ENCODE data around the gene PTGER2. TPM values are rescaled to one million over a fixed set of nuclear protein-coding genes. Genes with fewer than 3 reads are reported as not detected.

The PTGER2 gene
- total RNA-seq (10 to 100 TPM; 34.4 to 35.6 TPM), polyA plus RNA-seq (289 TPM)

- peaks cover 0 to 2% of the 10 kb centered on the region in 2 donors for H3K27me3 Mint-ChIP-seq
- H3K36me3 Mint-ChIP-seq, result peaks cover 19 to 36% (median 19%) of the 10 kb centered on the region in 3 donors
- peak within 1 kb of the TSS; percentile 92 to 100 (median 97) for H3K4me3 Mint-ChIP-seq
- H3K27me3 ChIP-seq (ENCODE audit: insufficient read depth, low read length, poor library complexity, severe bottlenecking), result no peaks in the 10 kb centered on the region
- peak; percentile 55 to 86 (median 78) for DNase-seq
- H3K36me3 ChIP-seq (ENCODE audit: insufficient read depth, low read length), result no peaks in the 10 kb centered on the region
- POLR2A ChIA-PET, result interaction anchor here (0.9 to 2.6 kb wide), 8 partner anchors 9 to 240 kb away, joined by 3 to 17 read pairs (median 4); partner anchors contain the start of genes GPR137C and TXNDC16
- peak within 1 kb of the TSS; percentile 70 for H3K27ac ChIP-seq (ENCODE audit: low read depth, low read length)
- H3K4me1 Mint-ChIP-seq, result peaks cover 63 to 87% (median 85%) of the 10 kb centered on the region in 3 donors
- H3K4me3 ChIP-seq (ENCODE audit: low read length), result peak within 1 kb of the TSS; percentile 68
- H3K27ac Mint-ChIP-seq, result peak within 1 kb of the TSS; percentile 85 to 99 (median 96)
- CTCF ChIA-PET, result interaction anchor here (1.0 to 1.7 kb wide), 8 partner anchors 10 to 100 kb away, joined by 3 to 13 read pairs (median 4); no protein-coding TSS in a partner anchor
- H3K9me3 ChIP-seq (ENCODE audit: low read length), result no peaks in the 10 kb centered on the region
- H3K4me1 ChIP-seq (ENCODE audit: insufficient read depth, low read length), result peaks cover 68% of the 10 kb centered on the region
- peaks cover 0 to 3% (median 0%) of the 10 kb centered on the region in 5 donors for H3K9me3 Mint-ChIP-seq
These were observed at the start of gene PTGER2 for GRCh38 chr14:52313903-52314594. PTGER2 (plus strand) TSS chr14:52314312; CDS start chr14:52314549, 237 bp downstream.

- no peak for DNase-seq
- no peak overlapping the region for H3K4me3 ChIP-seq (ENCODE audit: low read length)
- Mint-ChIP-seq H3K36me3 (peaks cover 0 to 13% (median 10%) of the 10 kb centered on the region in 3 donors), H3K27ac (peak overlapping the region; percentile 14 to 92 (median 66)), H3K4me3 (peak overlapping the region; percentile 42 to 100 (median 99)), H3K4me1 (peaks cover 54 to 82% (median 64%) of the 10 kb centered on the region in 3 donors), H3K9me3 (no peaks in the 10 kb centered on the region), H3K27me3 (peaks cover 0 to 6% of the 10 kb centered on the region in 2 donors)
- H3K36me3 ChIP-seq (ENCODE audit: insufficient read depth, low read length), result no peaks in the 10 kb centered on the region
- POLR2A ChIA-PET, result interaction anchor here (0.7 kb wide), 1 partner anchor 16 kb away, joined by 3 read pairs; no protein-coding TSS in a partner anchor
- no peaks in the 10 kb centered on the region for H3K9me3 ChIP-seq (ENCODE audit: low read length)
- H3K4me1 ChIP-seq (ENCODE audit: insufficient read depth, low read length), result peaks cover 25% of the 10 kb centered on the region
- CTCF ChIA-PET, result interaction anchor here (1.3 to 1.6 kb wide), 2 partner anchors 119 to 196 kb away, joined by 4 read pairs; partner anchors contain the start of gene NID2
- H3K27ac ChIP-seq (ENCODE audit: low read depth, low read length), result no peak overlapping the region
- peaks cover 2% of the 10 kb centered on the region for H3K27me3 ChIP-seq (ENCODE audit: insufficient read depth, low read length, poor library complexity, severe bottlenecking)
These were observed 48.9 kb upstream of the PTGER2 start for GRCh38 chr14:52265253-52265652.

- ChIA-PET CTCF (interaction anchor here (1.3 kb wide), 1 partner anchor 22 kb away, joined by 3 read pairs; no protein-coding TSS in a partner anchor), POLR2A (no interaction called here)
- Mint-ChIP-seq H3K36me3 (peaks cover 1 to 13% (median 9%) of the 10 kb centered on the region in 3 donors), H3K4me1 (peaks cover 57 to 83% (median 71%) of the 10 kb centered on the region in 3 donors), H3K9me3 (no peaks in the 10 kb centered on the region), H3K27me3 (peaks cover 0 to 6% of the 10 kb centered on the region in 2 donors), H3K4me3 (peak overlapping the region; percentile 42 to 100 (median 99)), H3K27ac (peak overlapping the region in 6 of 8 donors; percentile 62 to 87 (median 80))
- Histone ChIP-seq H3K27ac (ENCODE audit: low read depth, low read length) (no peak overlapping the region), H3K36me3 (ENCODE audit: insufficient read depth, low read length) (no peaks in the 10 kb centered on the region), H3K27me3 (ENCODE audit: insufficient read depth, low read length, poor library complexity, severe bottlenecking) (peaks cover 2% of the 10 kb centered on the region), H3K4me1 (ENCODE audit: insufficient read depth, low read length) (peaks cover 25% of the 10 kb centered on the region), H3K4me3 (ENCODE audit: low read length) (no peak overlapping the region), H3K9me3 (ENCODE audit: low read length) (no peaks in the 10 kb centered on the region)
- no peak for DNase-seq
These were observed 47.9 kb upstream of the PTGER2 start for GRCh38 chr14:52266179-52266578.

- Histone ChIP-seq H3K4me3 (ENCODE audit: low read length) (peak overlapping the region; percentile 70), H3K36me3 (ENCODE audit: insufficient read depth, low read length) (no peaks in the 10 kb centered on the region), H3K27ac (ENCODE audit: low read depth, low read length) (no peak overlapping the region), H3K4me1 (ENCODE audit: insufficient read depth, low read length) (peaks cover 25% of the 10 kb centered on the region), H3K9me3 (ENCODE audit: low read length) (no peaks in the 10 kb centered on the region), H3K27me3 (ENCODE audit: insufficient read depth, low read length, poor library complexity, severe bottlenecking) (peaks cover 2% of the 10 kb centered on the region)
- Mint-ChIP-seq H3K36me3 (peaks cover 1 to 13% (median 9%) of the 10 kb centered on the region in 3 donors), H3K4me3 (peak overlapping the region; percentile 97 to 100 (median 99)), H3K27me3 (peaks cover 0 to 6% of the 10 kb centered on the region in 2 donors), H3K9me3 (no peaks in the 10 kb centered on the region), H3K27ac (peak overlapping the region in 7 of 8 donors; percentile 62 to 96 (median 87)), H3K4me1 (peaks cover 62 to 88% (median 77%) of the 10 kb centered on the region in 3 donors)
- no peak for DNase-seq
- POLR2A ChIA-PET, result no interaction called here
- CTCF ChIA-PET, result interaction anchor here (1.0 to 1.9 kb wide), 5 partner anchors 19 to 384 kb away, joined by 3 to 5 read pairs (median 3); partner anchors contain the start of gene NID2
These were observed 47.3 kb upstream of the PTGER2 start for GRCh38 chr14:52266782-52267181.

- peak within 1 kb of the TSS; percentile 52 for H3K27ac ChIP-seq (ENCODE audit: low read depth, low read length)
- peak within 1 kb of the TSS; percentile 70 for H3K4me3 ChIP-seq (ENCODE audit: low read length)
- peak; percentile 28 to 73 (median 57) for DNase-seq
- Mint-ChIP-seq H3K4me3 (peak within 1 kb of the TSS; percentile 97 to 100 (median 99)), H3K27ac (peak within 1 kb of the TSS; percentile 75 to 96 (median 88)), H3K36me3 (peaks cover 4 to 15% (median 9%) of the 10 kb centered on the region in 3 donors), H3K27me3 (peaks cover 0 to 6% of the 10 kb centered on the region in 2 donors), H3K4me1 (peaks cover 71 to 93% (median 86%) of the 10 kb centered on the region in 3 donors), H3K9me3 (no peaks in the 10 kb centered on the region)
- no peaks in the 10 kb centered on the region for H3K36me3 ChIP-seq (ENCODE audit: insufficient read depth, low read length)
- H3K27me3 ChIP-seq (ENCODE audit: insufficient read depth, low read length, poor library complexity, severe bottlenecking), result peaks cover 2% of the 10 kb centered on the region
- peaks cover 25% of the 10 kb centered on the region for H3K4me1 ChIP-seq (ENCODE audit: insufficient read depth, low read length)
- POLR2A ChIA-PET, result no interaction called here
- CTCF ChIA-PET, result interaction anchor here (1.0 to 1.9 kb wide), 5 partner anchors 20 to 385 kb away, joined by 3 to 5 read pairs (median 3); partner anchors contain the start of gene NID2
- H3K9me3 ChIP-seq (ENCODE audit: low read length), result no peaks in the 10 kb centered on the region
These were observed 46.4 kb upstream of the PTGER2 start, which contains the start of gene PTGDR for GRCh38 chr14:52267501-52268278. PTGDR (plus strand) TSS chr14:52267698; CDS start chr14:52267815, 117 bp downstream.

- peaks cover 74 to 92% (median 89%) of the 10 kb centered on the region in 3 donors for H3K4me1 Mint-ChIP-seq
- peaks cover 2% of the 10 kb centered on the region for H3K27me3 ChIP-seq (ENCODE audit: insufficient read depth, low read length, poor library complexity, severe bottlenecking)
- peak in 4 of 5 donors; percentile 6 to 58 (median 25) for DNase-seq
- peak overlapping the region; percentile 97 to 100 (median 99) for H3K4me3 Mint-ChIP-seq
- H3K36me3 Mint-ChIP-seq, result peaks cover 4 to 18% (median 9%) of the 10 kb centered on the region in 3 donors
- peak overlapping the region in 7 of 8 donors; percentile 59 to 94 (median 87) for H3K27ac Mint-ChIP-seq
- CTCF ChIA-PET, result interaction anchor here (1.0 to 1.9 kb wide), 2 partner anchors 92 to 114 kb away, joined by 3 to 5 read pairs; no protein-coding TSS in a partner anchor
- H3K27ac ChIP-seq (ENCODE audit: low read depth, low read length), result peak overlapping the region; percentile 52
- peaks cover 25% of the 10 kb centered on the region for H3K4me1 ChIP-seq (ENCODE audit: insufficient read depth, low read length)
- POLR2A ChIA-PET, result interaction anchor here (1.3 kb wide), 1 partner anchor 92 kb away, joined by 4 read pairs; no protein-coding TSS in a partner anchor
- peak overlapping the region; percentile 70 for H3K4me3 ChIP-seq (ENCODE audit: low read length)
- no peaks in the 10 kb centered on the region for H3K36me3 ChIP-seq (ENCODE audit: insufficient read depth, low read length)
- H3K9me3 ChIP-seq (ENCODE audit: low read length), result no peaks in the 10 kb centered on the region
- no peaks in the 10 kb centered on the region for H3K9me3 Mint-ChIP-seq
- H3K27me3 Mint-ChIP-seq, result peaks cover 0 to 6% of the 10 kb centered on the region in 2 donors
These were observed 45.6 kb upstream of the PTGER2 start for GRCh38 chr14:52268279-52269061.

All from CD8-positive, alpha-beta memory T cell (primary cell).